DND-41 (cell line): Measurements from ENCODE around the gene RUFY2.
"Not testable (repeated sequence)": the region's sequence is repeated elsewhere in the genome, so short reads cannot be mapped to it uniquely, and the experiment has no call there.

Source experiments
- ATAC-seq: fragments of 200-7000 bp; cut with Tn5 transposase; 3 replicates; pipeline ENCODE4 v1.9.1; 2021; ENCODE audit warnings: low read depth; ENCODE audit not compliant: insufficient read depth
- DNase-seq: peaks from one replicate; pipeline ENCODE4 v3.0.0-alpha.2; 2020
- H2AFZ ChIP-seq: 2 replicates; pipeline ENCODE4 v1.6.0; 2012; ENCODE audit warnings: low read depth, low read length
- H3K27ac ChIP-seq: 2 replicates; pipeline ENCODE4 v1.5.1; 2012; ENCODE audit warnings: low read length, inconsistent platforms
- H3K27me3 ChIP-seq: fragments of 200-600 bp; sonication (generic); 2 replicates; pipeline ENCODE4 v1.6.0; 2012; ENCODE audit warnings: low read length, mild to moderate bottlenecking, inconsistent platforms; ENCODE audit not compliant: insufficient read depth, poor library complexity
- H3K36me3 ChIP-seq: 2 replicates; pipeline ENCODE4 v1.5.1; 2012; ENCODE audit warnings: low read length, inconsistent platforms; ENCODE audit not compliant: insufficient read depth
- H3K4me1 ChIP-seq: 2 replicates; pipeline ENCODE4 v1.5.1; 2012; ENCODE audit warnings: mild to moderate bottlenecking, low read length; ENCODE audit not compliant: insufficient read depth
- H3K4me2 ChIP-seq: 2 replicates; pipeline ENCODE4 v1.6.0; 2012; ENCODE audit warnings: mild to moderate bottlenecking, moderate library complexity, low read length, inconsistent platforms; ENCODE audit not compliant: insufficient read depth
- H3K4me3 ChIP-seq, 2 experiments: fragments of 200-600 bp in 1 of 2; shearing (Covaris generic) in 1 of 2; 2 replicates each; pipeline ENCODE4 v1.5.1; 2012 to 2016; ENCODE audit warnings: inconsistent platforms in 2 of 2, low read length in 2 of 2, mild to moderate bottlenecking in 2 of 2, low read depth in 1 of 2, moderate library complexity in 1 of 2
- H3K79me2 ChIP-seq: 2 replicates; pipeline ENCODE4 v1.6.0; 2012; ENCODE audit warnings: low read length, inconsistent platforms; ENCODE audit not compliant: insufficient read depth
- H3K9ac ChIP-seq: 2 replicates; pipeline ENCODE4 v1.6.0; 2012; ENCODE audit warnings: low read depth, mild to moderate bottlenecking, inconsistent platforms, low read length, moderate library complexity
- H3K9me3 ChIP-seq: 2 replicates; pipeline ENCODE4 v1.5.1; 2012; ENCODE audit warnings: low read length, moderate library complexity, mild to moderate bottlenecking, inconsistent platforms; ENCODE audit not compliant: insufficient read depth, severe bottlenecking
- H4K20me1 ChIP-seq: 2 replicates; pipeline ENCODE4 v1.6.0; 2012; ENCODE audit warnings: low read length; ENCODE audit not compliant: insufficient read depth
- CTCF ChIP-seq: IDR thresholded peaks from 2 replicates; pipeline ENCODE4 v1.5.1; 2012; ENCODE audit warnings: borderline replicate concordance, low read length, moderate library complexity, mild to moderate bottlenecking; ENCODE audit not compliant: poor library complexity, severe bottlenecking; ENCODE audit errors: extremely low read depth
- EZH2 ChIP-seq: IDR thresholded peaks from 3 replicates; pipeline ENCODE4 v1.6.1; 2012; ENCODE audit warnings: borderline replicate concordance, low read depth, mild to moderate bottlenecking, moderate library complexity, low read length, inconsistent platforms; ENCODE audit not compliant: severe bottlenecking

The RUFY2 gene

GRCh38 chr10:68318331-68319059 is 88.6 kb downstream of the RUFY2 start:
- Histone ChIP-seq H3K79me2 (no peaks in the 10 kb centered on the region), H3K4me1 (peaks cover 16% of the 10 kb centered on the region), H3K4me3 (no peak overlapping the region), H3K4me2 (no peak overlapping the region), H3K27me3 (no peaks in the 10 kb centered on the region), H3K9me3 (peaks cover 10% of the 10 kb centered on the region), H4K20me1 (no peaks in the 10 kb centered on the region), H3K36me3 (no peaks in the 10 kb centered on the region), H3K9ac (no peak overlapping the region), H2AFZ (no peak overlapping the region; the same call in 1 of the 2 replicates), H3K27ac (no peak overlapping the region)
- TF ChIP-seq EZH2 (no peak), CTCF (no peak)
- ATAC-seq, result no peak
- no peak for DNase-seq

- H4K20me1 ChIP-seq, result no peaks in the 10 kb centered on the region
- DNase-seq (no peak), ATAC-seq (no peak)
- no peak overlapping the region for H3K9ac ChIP-seq
- H3K79me2 ChIP-seq, result no peaks in the 10 kb centered on the region
- H2AFZ ChIP-seq, result no peak overlapping the region
- H3K27me3 ChIP-seq, result no peaks in the 10 kb centered on the region
- no peaks in the 10 kb centered on the region for H3K36me3 ChIP-seq
- no peak overlapping the region for H3K4me2 ChIP-seq
- H3K4me1 ChIP-seq, result peaks cover 16% of the 10 kb centered on the region
- H3K9me3 ChIP-seq, result peaks cover 10% of the 10 kb centered on the region
- H3K4me3 ChIP-seq, result no peak overlapping the region
- H3K27ac ChIP-seq, result no peak overlapping the region
- TF ChIP-seq CTCF (no peak), EZH2 (no peak)
These were observed 91.5 kb downstream of the RUFY2 start for GRCh38 chr10:68315582-68315981.

- not testable (repeated sequence) for H3K27ac ChIP-seq, H4K20me1 ChIP-seq, H3K36me3 ChIP-seq, H3K4me3 ChIP-seq, H2AFZ ChIP-seq, H3K27me3 ChIP-seq, DNase-seq, ATAC-seq, H3K9ac ChIP-seq, H3K79me2 ChIP-seq
- H3K4me2 ChIP-seq, result peak overlapping the region; percentile 10; the same call in 1 of the 2 replicates
- H3K4me1 ChIP-seq, result peaks cover 16% of the 10 kb centered on the region
- H3K9me3 ChIP-seq, result peaks cover 10% of the 10 kb centered on the region
These were observed 92.1 kb downstream of the RUFY2 start for GRCh38 chr10:68314930-68315329.

- Histone ChIP-seq H3K27me3 (no peaks in the 10 kb centered on the region), H3K79me2 (no peaks in the 10 kb centered on the region), H3K4me1 (peaks cover 15% of the 10 kb centered on the region), H3K27ac (no peak overlapping the region), H4K20me1 (no peaks in the 10 kb centered on the region), H2AFZ (no peak overlapping the region), H3K4me3 (no peak overlapping the region), H3K4me2 (no peak overlapping the region), H3K36me3 (no peaks in the 10 kb centered on the region), H3K9me3 (no peaks in the 10 kb centered on the region), H3K9ac (no peak overlapping the region)
- TF ChIP-seq CTCF (no peak), EZH2 (no peak)
- DNase-seq (no peak), ATAC-seq (no peak)
These were observed 96.5 kb downstream of the RUFY2 start for GRCh38 chr10:68310531-68310930.
